ENCODE measurements around the gene ATG12. TPM values are rescaled to one million over a fixed set of nuclear protein-coding genes. Genes with fewer than 3 reads are reported as not detected.

Gene ATG12
- total RNA-seq, 4 donors from 2014 or later: 36.5 to 73.0 (median 48.7) TPM

DNA sequence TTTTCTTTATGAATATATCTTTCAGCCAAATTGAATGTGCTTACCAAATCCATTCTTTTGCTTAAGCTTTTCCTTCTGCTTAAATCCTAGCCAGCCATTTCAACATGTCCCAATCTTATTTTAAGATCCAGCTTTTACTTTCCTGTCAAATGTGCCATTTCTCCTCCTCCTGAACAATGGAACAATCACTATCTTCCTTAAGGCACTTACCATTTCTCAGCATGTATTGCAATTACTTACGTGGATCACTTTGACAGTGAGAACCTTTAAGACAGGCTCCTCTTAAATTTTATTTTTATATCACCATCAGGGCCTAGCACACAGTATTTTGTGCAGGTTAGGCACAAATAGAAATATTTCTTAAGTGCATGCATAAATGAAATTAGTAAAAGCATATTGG lies 20.5 kb downstream of the ATG12 start:
- no peak for TF ChIP-seq EP300 (IDR thresholded peaks at IDR 0.05)
- no peak for TF ChIP-seq POLR2AphosphoS5 (IDR thresholded peaks at IDR 0.05)
- no peaks in the 10 kb centered on the region for H3K36me3 ChIP-seq
- ATAC-seq: no peak
- H3K4me3 ChIP-seq: no peak overlapping the region
- H3K27me3 ChIP-seq: peaks cover 11% of the 10 kb centered on the region
- H3K4me1 ChIP-seq: peaks cover 0 to 12% (median 4%) of the 10 kb centered on the region in 3 donors
- H3K9me3 ChIP-seq: no peaks in the 10 kb centered on the region
- no peak overlapping the region for H3K27ac ChIP-seq
- 86 to 100% methylated on average over 1 of the region's 1 CpG for WGBS, 2 donors (ENCODE audit: low coverage in 1 of 2)

- WGBS, 2 donors (ENCODE audit: low coverage in 1 of 2): 93 to 100% methylated on average over 2 to 10 of the region's 18 CpGs
- H3K4me3 ChIP-seq: no peak overlapping the region
- no peak for ATAC-seq
- peaks cover 30% of the 10 kb centered on the region for H3K27me3 ChIP-seq
- no peaks in the 10 kb centered on the region for H3K36me3 ChIP-seq
- TF ChIP-seq POLR2AphosphoS5 (IDR thresholded peaks at IDR 0.05) (no peak), EP300 (IDR thresholded peaks at IDR 0.05) (no peak), CTCF (IDR thresholded peaks at IDR 0.05) (no peak), POLR2A (IDR thresholded peaks at IDR 0.05) (no peak)
- no peak overlapping the region for H3K27ac ChIP-seq
- H3K4me1 ChIP-seq: peaks cover 0 to 20% (median 10%) of the 10 kb centered on the region in 3 donors
- H3K9me3 ChIP-seq: no peaks in the 10 kb centered on the region
These were observed 22.5 kb downstream of the ATG12 start for GRCh38 chr5:115818821-115819220.

DNA sequence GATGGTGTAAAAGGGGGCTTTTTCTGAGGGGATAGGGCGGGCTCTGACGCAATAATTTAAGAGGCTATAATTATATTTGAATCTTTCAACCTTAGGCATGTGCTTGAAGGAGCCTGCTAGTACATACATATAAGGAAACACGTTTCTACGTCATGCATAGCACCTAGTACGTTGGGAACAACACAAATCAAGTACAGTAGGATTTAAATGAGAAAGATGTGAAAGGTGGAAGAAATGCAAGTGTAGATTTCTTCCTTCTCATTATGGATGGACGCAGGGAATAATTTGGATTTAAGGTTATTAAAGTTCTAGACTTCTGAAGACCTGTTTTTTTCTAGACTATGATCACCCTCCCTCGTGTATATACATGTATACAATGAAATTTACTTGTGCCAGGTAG lies 24.0 kb downstream of the ATG12 start:
- no peak overlapping the region for H3K4me3 ChIP-seq
- H3K4me1 ChIP-seq: peaks cover 0 to 20% (median 10%) of the 10 kb centered on the region in 3 donors
- 68 to 74% methylated on average over 7 of the region's 7 CpGs for WGBS, 2 donors (ENCODE audit: low coverage in 1 of 2)

GRCh38 chr5:115816226-115817081 lies 24.9 kb downstream of the ATG12 start, which contains the start of gene CDO1:
Gene CDO1, minus strand, starts transcription at chr5:115816659. Its CDS starts 262 bp downstream, at chr5:115816397.
- H3K4me1 ChIP-seq: peaks cover 0 to 20% (median 10%) of the 10 kb centered on the region in 3 donors
- ATAC-seq: peak; percentile 82
- 0% methylated on average over 1 to 7 of the region's 69 CpGs for WGBS, 2 donors (ENCODE audit: low coverage in 1 of 2)
- no peaks in the 10 kb centered on the region for H3K36me3 ChIP-seq
- H3K4me3 ChIP-seq: peak within 1 kb of the TSS; percentile 52 to 61
- peak within 1 kb of the TSS; percentile 24 to 92 (median 75) for H3K27ac ChIP-seq
- TF ChIP-seq CTCF (IDR thresholded peaks at IDR 0.05) (peak in 1 of 4 experiments; percentile 3), POLR2AphosphoS5 (IDR thresholded peaks at IDR 0.05) (no peak), POLR2A (IDR thresholded peaks at IDR 0.05) (peak in 1 of 2 donors; percentile 24)
- H3K27me3 ChIP-seq: peaks cover 39% of the 10 kb centered on the region
- no peaks in the 10 kb centered on the region for H3K9me3 ChIP-seq

More for the DNA sequence above, 24.0 kb downstream of the ATG12 start:
- ATAC-seq: peak; percentile 35
- H3K27me3 ChIP-seq: peaks cover 37% of the 10 kb centered on the region
- H3K27ac ChIP-seq: peak overlapping the region in 2 of 4 donors; percentile 75 to 92
- no peak for TF ChIP-seq POLR2A (IDR thresholded peaks at IDR 0.05)
- TF ChIP-seq POLR2AphosphoS5 (IDR thresholded peaks at IDR 0.05): no peak
- TF ChIP-seq CTCF (IDR thresholded peaks at IDR 0.05): no peak
- TF ChIP-seq EP300 (IDR thresholded peaks at IDR 0.05): no peak
- no peaks in the 10 kb centered on the region for H3K9me3 ChIP-seq
- no peaks in the 10 kb centered on the region for H3K36me3 ChIP-seq

- 0 to 10% methylated on average over 1 to 4 of the region's 48 CpGs for WGBS, 2 donors (ENCODE audit: low coverage in 1 of 2)
- Histone ChIP-seq H3K36me3 (no peaks in the 10 kb centered on the region), H3K4me3 (peak overlapping the region; percentile 52 to 61), H3K27me3 (peaks cover 39% of the 10 kb centered on the region), H3K9me3 (no peaks in the 10 kb centered on the region), H3K4me1 (peaks cover 0 to 20% (median 10%) of the 10 kb centered on the region in 3 donors), H3K27ac (peak overlapping the region in 3 of 4 donors; percentile 75 to 92 (median 75))
- TF ChIP-seq CTCF (IDR thresholded peaks at IDR 0.05) (peak in 1 of 4 experiments; percentile 11), EP300 (IDR thresholded peaks at IDR 0.05) (no peak)
- peak; percentile 32 for ATAC-seq
These were observed 25.6 kb downstream of the ATG12 start for GRCh38 chr5:115815693-115816225.
